Neural progenitor cell (in vitro differentiated cells): ENCODE measurements around the gene AHNAK2.

ENCODE experiments used
- CTCF ChIP-seq: fragments of 200-600 bp; sonication (generic); IDR thresholded peaks from 2 replicates; pipeline ENCODE4 v1.5.1; 2017; ENCODE audit warnings: antibody characterized with exemption, mild to moderate bottlenecking
- EZH2 ChIP-seq: fragments of 200-600 bp; sonication (generic); IDR thresholded peaks from 2 replicates; pipeline ENCODE4 v1.6.1; 2017; ENCODE audit warnings: antibody characterized with exemption, mild to moderate bottlenecking, moderate library complexity

GRCh38 chr14:104971447-104972240, 6.5 kb downstream of the AHNAK2 start:
- no peak for TF ChIP-seq CTCF
- TF ChIP-seq EZH2: no peak
